A549 (cell line): ENCODE results near the gene SUFU. TPM values are rescaled to one million over a fixed set of nuclear protein-coding genes. Genes with fewer than 3 reads are reported as not detected.

ENCODE experiments used
- ATAC-seq, 2 experiments: fragments of 200-7000 bp in 1 of 2; fragments of >200 bp in 1 of 2; cut with Nextera tagmentation in 1 of 2; cut with Tn5 transposase in 1 of 2; 3 replicates each; pipeline versions ENCODE4 v1.8.0 to v1.9.1; 2018 to 2020; ENCODE audit warnings: mild to moderate bottlenecking in 1 of 2, moderate library complexity in 1 of 2
- CTCF ChIA-PET: fragments of 300-600 bp; sonication (Branson Sonifier 250); formaldehyde crosslinking; extraction: SDS; loops from one replicate; lab custom pipeline; 2021; ENCODE audit warnings: antibody characterized with exemption, inconsistent platforms; lab: Yijun Ruan, JAX
- POLR2A ChIA-PET: fragments of 350-600 bp; formaldehyde crosslinking; extraction: SDS; loops from one replicate; lab custom pipeline; 2021; ENCODE audit warnings: antibody characterized with exemption, inconsistent platforms; lab: Yijun Ruan, JAX
- DNase-seq, 2 experiments: peaks; one replicate each; pipeline versions ENCODE4 v3.0.0 to v3.0.0-alpha.2; 2011 to 2016; ENCODE audit warnings: low read depth in 1 of 2, low spot score in 1 of 2
- FAIRE-seq: peaks from 2 replicates; lab custom pipeline; 2011; peaks lifted over from hg19 to GRCh38; lab: Jason Lieb, UNC
- H3K27ac ChIP-seq, 2 experiments: fragments of >200 bp; sonication (Bioruptor Twin); formaldehyde crosslinking; 3 replicates each; pipeline ENCODE4 v1.5.1; 2016 to 2017
- H3K4me1 ChIP-seq: fragments of >200 bp; sonication (Bioruptor Twin); formaldehyde crosslinking; 3 replicates; pipeline ENCODE4 v1.6.1; 2016
- H3K4me2 ChIP-seq: fragments of >200 bp; sonication (Bioruptor Twin); formaldehyde crosslinking; 3 replicates; pipeline ENCODE4 v1.6.1; 2016
- H3K4me3 ChIP-seq: fragments of >200 bp; sonication (Bioruptor Twin); formaldehyde crosslinking; 3 replicates; pipeline ENCODE4 v1.5.1; 2016
- H3K9me3 ChIP-seq: fragments of >200 bp; sonication (Bioruptor Twin); formaldehyde crosslinking; 3 replicates; pipeline ENCODE4 v1.6.1; 2016
- BCL3 ChIP-seq: fragments of >200 bp; sonication (Bioruptor Twin); formaldehyde crosslinking; IDR thresholded peaks from 3 replicates; pipeline ENCODE4 v1.6.1; 2016
- CHD2 ChIP-seq: fragments of 150-350 bp; IDR thresholded peaks from 2 replicates; pipeline ENCODE4 v1.6.1; 2014; ENCODE audit warnings: low read length; ENCODE audit not compliant: partially characterized antibody
- CHD4 ChIP-seq: fragments of 200-600 bp; sonication (generic); IDR thresholded peaks from 2 replicates; pipeline ENCODE4 v1.6.1; 2016; ENCODE audit warnings: antibody characterized with exemption, mild to moderate bottlenecking, borderline replicate concordance
- CTCF ChIP-seq: fragments of >200 bp; sonication (Bioruptor Twin); formaldehyde crosslinking; IDR thresholded peaks from 3 replicates; pipeline ENCODE4 v1.5.1; 2016
- E2F6 ChIP-seq: IDR thresholded peaks from 2 replicates; pipeline ENCODE4 v1.6.1; 2012; ENCODE audit warnings: low read depth, borderline replicate concordance
- FOXS1 ChIP-seq: fragments of 250-450 bp; sonication (Bioruptor Pico); IDR thresholded peaks from 2 replicates; pipeline ENCODE4 v1.5.0; 2020; ENCODE audit warnings: mild to moderate bottlenecking, moderate library complexity
- HDAC2 ChIP-seq: fragments of 200-600 bp; sonication (generic); IDR thresholded peaks from 2 replicates; pipeline ENCODE4 v1.6.1; 2016
- HOXB13 ChIP-seq: fragments of 250-450 bp; sonication (Bioruptor Pico); IDR thresholded peaks from 2 replicates; pipeline ENCODE4 v1.5.0; 2020; ENCODE audit warnings: low read depth, mild to moderate bottlenecking, moderate library complexity
- HOXB5 ChIP-seq: fragments of 250-450 bp; sonication (Bioruptor Pico); IDR thresholded peaks from 2 replicates; pipeline ENCODE4 v1.5.0; 2020; ENCODE audit warnings: mild to moderate bottlenecking, moderate library complexity
- JUN ChIP-seq, 2 experiments: fragments of >200 bp; sonication (Bioruptor Twin); formaldehyde crosslinking; IDR thresholded peaks; 2 replicates in 1 of 2; 3 replicates in 1 of 2; pipeline ENCODE4 v1.6.1; 2016 to 2017
- JUNB ChIP-seq: fragments of >200 bp; sonication (Bioruptor Twin); formaldehyde crosslinking; IDR thresholded peaks from 2 replicates; pipeline ENCODE4 v1.6.1; 2016
- KDM1A ChIP-seq: fragments of 200-600 bp; sonication (generic); IDR thresholded peaks from 2 replicates; pipeline ENCODE4 v1.6.1; 2016; ENCODE audit warnings: low read depth, mild to moderate bottlenecking
- PBX3 ChIP-seq: IDR thresholded peaks from 2 replicates; pipeline ENCODE4 v1.6.1; 2012
- POLR2AphosphoS2 ChIP-seq: conservative IDR thresholded peaks from 2 replicates; pipeline ENCODE4 v1.6.1; 2012; ENCODE audit warnings: low read length, improper control_type of control experiment, inconsistent platforms
- RAD21 ChIP-seq, 2 experiments: fragments of >200 bp in 1 of 2; sonication (Bioruptor Twin) in 1 of 2; formaldehyde crosslinking in 1 of 2; IDR thresholded peaks in 1 of 2; conservative IDR thresholded peaks in 1 of 2; 2 replicates in 1 of 2; 3 replicates in 1 of 2; pipeline ENCODE4 v1.6.1; 2012 to 2018; ENCODE audit warnings: inconsistent platforms in 1 of 2
- RCOR1 ChIP-seq: fragments of 150-350 bp; IDR thresholded peaks from 2 replicates; pipeline ENCODE4 v1.6.1; 2014; ENCODE audit warnings: antibody characterized with exemption, low read length, low read depth
- RFX5 ChIP-seq: fragments of 450-650 bp; IDR thresholded peaks from 2 replicates; pipeline ENCODE4 v1.7.1; 2014; ENCODE audit warnings: antibody characterized with exemption, mild to moderate bottlenecking, moderate library complexity
- TFCP2L1 ChIP-seq: fragments of 250-450 bp; sonication (Bioruptor Pico); IDR thresholded peaks from 2 replicates; pipeline ENCODE4 v1.5.0; 2021; ENCODE audit warnings: mild to moderate bottlenecking
- WGBS: methylation state at CpG from one replicate; pipeline ENCODE4 v1.1.6; 2017; ENCODE audit errors: missing lambda C conversion rate; 5-methylcytosine and 5-hydroxymethylcytosine counted together
- polyA plus RNA-seq, 4 experiments: library from polyadenylated mRNA; depleted of rRNA in 3 of 4; stranded (reverse); fragments of >200 nt; fragmentation: RNase III in 1 of 4; extraction: RNeasy Plus Mini Kit Qiagen cat#74134 plus additional on column Dnase treatment in 1 of 4; gene quantifications; 2 replicates in 3 of 4; 3 replicates in 1 of 4; pipeline ENCODE4 v1.2.3, GENCODE V29; 2011 to 2017

SUFU gene
- polyA plus RNA-seq, 2 of the 4 experiments (the other 2 are of a cell fraction): 3.7 to 5.5 TPM

- ChIA-PET CTCF (interaction anchor here (1.4 to 4.5 kb wide), 4 partner anchors 15 to 244 kb away, joined by 4 to 84 read pairs (median 6); partner anchors contain the start of gene SUFU), POLR2A (interaction anchor here (0.7 kb wide), 1 partner anchor 9 kb away, joined by 4 read pairs; no protein-coding TSS in a partner anchor)
- Histone ChIP-seq H3K4me3 (no peak overlapping the region), H3K4me2 (no peak overlapping the region), H3K27ac (no peak overlapping the region), H3K4me1 (no peaks in the 10 kb centered on the region), H3K9me3 (no peaks in the 10 kb centered on the region)
- ATAC-seq: no peak
- TF ChIP-seq TFCP2L1 (CRISPR knock-in tag): no peak
- TF ChIP-seq POLR2AphosphoS2: 0 out of 2 replicates have a peak, but pooled peaks have one; percentile 28
- TF ChIP-seq BCL3: no peak
- no peak for TF ChIP-seq RCOR1
- TF ChIP-seq JUNB: no peak
- no peak for TF ChIP-seq RAD21 (conservative IDR thresholded peaks at IDR 0.05 in 1 of 2, IDR thresholded peaks at IDR 0.05 in 1 of 2)
- TF ChIP-seq HOXB5 (CRISPR knock-in tag): no peak
- 93% methylated on average over 6 of the region's 9 CpGs for WGBS
- DNase-seq: no peak
- no peak for FAIRE-seq
Measured at GRCh38 chr10:102475451-102476040, 28.2 kb upstream of the SUFU start.

- no peak for FAIRE-seq
- ChIA-PET POLR2A (interaction anchor here (0.7 kb wide), 1 partner anchor 8 kb away, joined by 4 read pairs; no protein-coding TSS in a partner anchor), CTCF (interaction anchor here (0.7 to 9.2 kb wide), 9 partner anchors 16 to 247 kb away, joined by 3 to 93 read pairs (median 4); partner anchors contain the start of genes C10orf95 and NFKB2)
- no peak overlapping the region for H3K4me2 ChIP-seq
- no peak overlapping the region for H3K27ac ChIP-seq
- H3K4me3 ChIP-seq: no peak overlapping the region
- TF ChIP-seq TFCP2L1 (CRISPR knock-in tag) (no peak), CHD4 (no peak), JUN (IDR thresholded peaks at IDR 0.05) (no peak)
- 71% methylated on average over 9 of the region's 9 CpGs for WGBS
- no peak for DNase-seq
- no peaks in the 10 kb centered on the region for H3K4me1 ChIP-seq
- no peaks in the 10 kb centered on the region for H3K9me3 ChIP-seq
- ATAC-seq: no peak
Measured at GRCh38 chr10:102476466-102477141, 27.2 kb upstream of the SUFU start.

GRCh38 chr10:102479651-102480050 is 24.1 kb upstream of the SUFU start:
- Histone ChIP-seq H3K4me2 (no peak overlapping the region), H3K9me3 (no peaks in the 10 kb centered on the region), H3K4me1 (no peaks in the 10 kb centered on the region), H3K27ac (no peak overlapping the region), H3K4me3 (no peak overlapping the region)
- ChIA-PET CTCF (interaction anchor here (0.5 to 9.2 kb wide), 41 partner anchors 10 to 557 kb away, joined by 3 to 93 read pairs (median 5); partner anchors contain the start of genes ACTR1A, C10orf95, ELOVL3 and FBXL15), POLR2A (interaction anchor here (0.6 to 0.7 kb wide), 3 partner anchors 28 to 99 kb away, joined by 3 to 8 read pairs (median 3); no protein-coding TSS in a partner anchor)
- TF ChIP-seq E2F6 (no peak), HDAC2 (no peak), PBX3 (no peak), HOXB13 (CRISPR knock-in tag) (no peak), JUN (IDR thresholded peaks at IDR 0.05) (no peak), FOXS1 (CRISPR knock-in tag) (no peak), CTCF (no peak), CHD2 (no peak), CHD4 (no peak), KDM1A (no peak), RFX5 (no peak)
- peak; percentile 2 to 37; a peak in 3 of 6 replicates for ATAC-seq
- no peak for DNase-seq
- no peak for FAIRE-seq
